ENCODE data around the gene LIM2. TPM values are rescaled to one million over a fixed set of nuclear protein-coding genes. Genes with fewer than 3 reads are reported as not detected.

The LIM2 gene
- total and polyA plus RNA-seq, 7 donors: not detected

DNA sequence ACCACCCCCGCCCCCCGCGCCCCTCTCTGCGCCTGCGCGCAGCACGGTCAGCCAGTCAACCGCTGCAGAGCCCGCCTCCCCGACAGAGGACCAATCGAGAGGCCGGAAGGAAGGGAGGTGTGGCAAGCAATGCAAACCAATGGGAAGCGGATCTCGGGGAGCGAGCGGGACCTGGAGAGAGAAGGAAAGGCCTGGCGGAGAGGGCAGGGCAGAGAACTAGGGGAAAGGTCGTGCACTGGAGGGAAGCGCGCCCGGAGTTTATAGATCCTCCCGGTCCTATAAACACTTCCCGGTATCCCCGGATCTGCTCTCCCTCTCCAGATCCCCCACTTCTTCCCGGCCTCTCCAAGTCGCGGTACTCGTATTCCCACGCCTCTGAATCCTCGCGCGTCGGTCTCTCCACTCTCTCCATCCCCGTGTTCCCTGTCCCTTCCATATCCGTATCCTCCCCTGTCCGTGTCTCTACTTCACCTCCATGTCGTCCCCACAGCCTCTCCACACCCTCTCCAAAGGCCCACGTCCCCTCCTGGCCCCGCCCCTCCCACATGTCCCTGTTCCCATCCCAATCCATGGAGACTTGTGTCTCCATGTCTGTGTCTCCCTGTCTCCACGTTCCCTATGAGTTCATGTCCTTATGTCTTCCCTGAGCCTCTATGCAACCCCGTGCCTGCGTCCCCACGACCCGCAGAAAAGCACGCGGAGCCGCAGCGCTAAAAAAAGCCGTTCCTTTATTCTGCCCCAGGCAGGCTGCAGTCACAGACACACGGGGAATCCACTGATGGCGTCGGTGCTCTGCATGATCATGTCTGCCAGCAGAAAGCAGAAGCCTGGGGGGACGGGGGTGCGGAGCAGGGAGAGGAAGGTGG is 21.2 kb downstream of the LIM2 start:
- ATAC-seq (peak; percentile 84 to 87 (median 86)), DNase-seq (peak; percentile 98 to 99)
- Histone ChIP-seq H3K4me1 (peaks cover 18% of the 10 kb centered on the region), H3K9me3 (no peaks in the 10 kb centered on the region), H3K27ac (peak overlapping the region; percentile 89), H3K27me3 (ENCODE audit: insufficient read depth in 3 of 3, low read length in 2 of 3) (no peaks in the 10 kb centered on the region), H3K4me3 (peak overlapping the region; percentile 78), H3K36me3 (ENCODE audit: insufficient read depth in 1 of 2, low read depth in 1 of 2) (no peaks in the 10 kb centered on the region)
- TF ChIP-seq, protein P1, sequence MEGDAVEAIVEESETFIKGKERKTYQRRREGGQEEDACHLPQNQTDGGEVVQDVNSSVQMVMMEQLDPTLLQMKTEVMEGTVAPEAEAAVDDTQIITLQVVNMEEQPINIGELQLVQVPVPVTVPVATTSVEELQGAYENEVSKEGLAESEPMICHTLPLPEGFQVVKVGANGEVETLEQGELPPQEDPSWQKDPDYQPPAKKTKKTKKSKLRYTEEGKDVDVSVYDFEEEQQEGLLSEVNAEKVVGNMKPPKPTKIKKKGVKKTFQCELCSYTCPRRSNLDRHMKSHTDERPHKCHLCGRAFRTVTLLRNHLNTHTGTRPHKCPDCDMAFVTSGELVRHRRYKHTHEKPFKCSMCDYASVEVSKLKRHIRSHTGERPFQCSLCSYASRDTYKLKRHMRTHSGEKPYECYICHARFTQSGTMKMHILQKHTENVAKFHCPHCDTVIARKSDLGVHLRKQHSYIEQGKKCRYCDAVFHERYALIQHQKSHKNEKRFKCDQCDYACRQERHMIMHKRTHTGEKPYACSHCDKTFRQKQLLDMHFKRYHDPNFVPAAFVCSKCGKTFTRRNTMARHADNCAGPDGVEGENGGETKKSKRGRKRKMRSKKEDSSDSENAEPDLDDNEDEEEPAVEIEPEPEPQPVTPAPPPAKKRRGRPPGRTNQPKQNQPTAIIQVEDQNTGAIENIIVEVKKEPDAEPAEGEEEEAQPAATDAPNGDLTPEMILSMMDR (IDR thresholded peaks at IDR 0.05): no peak
- 0 to 1% (median 1%) methylated on average over 48 to 54 of the region's 54 CpGs for WGBS, 3 donors
- intact Hi-C loops (cut with DNase I): no loop called here

DNA sequence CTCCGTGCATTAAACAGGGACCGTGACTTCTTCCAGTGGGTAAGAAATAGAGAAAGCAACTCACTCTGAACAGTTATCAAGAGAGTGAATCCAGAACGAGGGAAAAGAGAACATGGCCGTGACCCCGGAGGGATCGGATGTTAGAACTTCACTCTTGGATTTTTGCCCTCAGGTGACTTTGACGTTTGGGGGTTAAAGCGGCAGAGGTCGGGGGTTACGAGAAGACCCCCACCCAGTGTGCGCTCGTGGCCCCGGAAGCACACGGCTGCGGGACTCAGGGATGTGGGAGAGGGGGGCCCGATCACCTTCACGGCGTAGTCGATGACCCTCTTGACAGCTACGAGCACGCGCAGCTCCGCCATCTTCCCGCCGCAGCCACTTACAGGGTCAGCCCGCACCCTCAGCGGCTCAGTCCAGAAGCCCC is 21.8 kb downstream of the LIM2 start, which contains the start of gene ETFB:
ETFB (minus strand) TSS at position 424 of the 424 bp plus-strand sequence; CDS start at position 362, 62 bp downstream.
- TF ChIP-seq, protein P1 (IDR thresholded peaks at IDR 0.05): no peak

DNA sequence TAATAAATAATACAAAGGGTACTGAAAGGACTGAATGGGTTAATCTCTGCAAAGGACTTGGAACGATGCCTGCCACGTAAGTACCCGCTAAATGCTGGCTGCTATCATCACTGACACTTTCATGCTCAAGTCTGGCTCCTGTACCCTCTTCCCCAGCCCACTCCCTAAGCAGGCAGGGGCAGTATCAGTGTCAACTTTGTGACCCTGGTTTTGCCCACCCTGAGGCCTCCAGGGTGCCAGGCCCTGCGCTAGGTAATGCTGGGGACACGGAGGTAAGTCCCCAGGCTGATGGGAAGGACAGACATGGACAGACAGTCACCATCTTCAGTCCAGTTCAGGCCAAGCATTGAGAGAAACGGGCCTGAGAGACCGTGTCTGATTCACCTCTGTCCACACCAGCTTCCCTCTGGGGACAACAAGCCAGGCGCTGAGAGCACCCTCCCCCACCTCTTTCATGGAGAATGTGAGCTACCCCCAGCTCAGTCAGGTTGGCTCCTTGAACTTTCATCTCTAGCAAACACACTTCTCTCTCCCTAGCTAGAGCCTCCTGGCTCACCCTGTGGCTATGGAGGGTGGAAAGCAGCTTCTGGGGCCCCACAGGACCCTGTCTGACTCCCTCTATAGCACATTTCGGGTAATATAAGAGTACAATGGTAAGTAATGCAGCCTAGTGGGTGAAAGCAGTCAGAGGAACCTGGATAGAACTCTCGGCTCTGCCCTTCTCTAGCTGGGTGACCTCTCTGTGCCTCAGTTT is 22.4 kb downstream of the LIM2 start:
- Histone ChIP-seq H3K4me1 (peaks cover 18% of the 10 kb centered on the region), H3K27ac (peak overlapping the region; percentile 89), H3K27me3 (ENCODE audit: insufficient read depth in 3 of 3, low read length in 2 of 3) (no peaks in the 10 kb centered on the region), H3K4me3 (peak overlapping the region; percentile 78), H3K9me3 (no peaks in the 10 kb centered on the region), H3K36me3 (ENCODE audit: insufficient read depth in 1 of 2, low read depth in 1 of 2) (no peaks in the 10 kb centered on the region)
- intact Hi-C loops (cut with DNase I): no loop called here
- ATAC-seq: peak in 3 of 4 donors; percentile 26 to 49 (median 26)
- 10 to 13% (median 10%) methylated on average over 10 of the region's 10 CpGs for WGBS, 3 donors
- peak; percentile 39 to 57 for DNase-seq
- TF ChIP-seq, protein P1 (IDR thresholded peaks at IDR 0.05): no peak

More for the DNA sequence above, 21.8 kb downstream of the LIM2 start, which contains the start of gene ETFB:
- Histone ChIP-seq H3K27ac (peak within 1 kb of the TSS; percentile 89), H3K27me3 (ENCODE audit: insufficient read depth in 3 of 3, low read length in 2 of 3) (no peaks in the 10 kb centered on the region), H3K4me1 (peaks cover 18% of the 10 kb centered on the region), H3K4me3 (peak within 1 kb of the TSS; percentile 78), H3K36me3 (ENCODE audit: insufficient read depth in 1 of 2, low read depth in 1 of 2) (no peaks in the 10 kb centered on the region), H3K9me3 (no peaks in the 10 kb centered on the region)
- ATAC-seq (no peak), DNase-seq (no peak)
- 0% methylated on average over 24 to 27 of the region's 27 CpGs for WGBS, 3 donors
- intact Hi-C loops (cut with DNase I): no loop called here

DNA sequence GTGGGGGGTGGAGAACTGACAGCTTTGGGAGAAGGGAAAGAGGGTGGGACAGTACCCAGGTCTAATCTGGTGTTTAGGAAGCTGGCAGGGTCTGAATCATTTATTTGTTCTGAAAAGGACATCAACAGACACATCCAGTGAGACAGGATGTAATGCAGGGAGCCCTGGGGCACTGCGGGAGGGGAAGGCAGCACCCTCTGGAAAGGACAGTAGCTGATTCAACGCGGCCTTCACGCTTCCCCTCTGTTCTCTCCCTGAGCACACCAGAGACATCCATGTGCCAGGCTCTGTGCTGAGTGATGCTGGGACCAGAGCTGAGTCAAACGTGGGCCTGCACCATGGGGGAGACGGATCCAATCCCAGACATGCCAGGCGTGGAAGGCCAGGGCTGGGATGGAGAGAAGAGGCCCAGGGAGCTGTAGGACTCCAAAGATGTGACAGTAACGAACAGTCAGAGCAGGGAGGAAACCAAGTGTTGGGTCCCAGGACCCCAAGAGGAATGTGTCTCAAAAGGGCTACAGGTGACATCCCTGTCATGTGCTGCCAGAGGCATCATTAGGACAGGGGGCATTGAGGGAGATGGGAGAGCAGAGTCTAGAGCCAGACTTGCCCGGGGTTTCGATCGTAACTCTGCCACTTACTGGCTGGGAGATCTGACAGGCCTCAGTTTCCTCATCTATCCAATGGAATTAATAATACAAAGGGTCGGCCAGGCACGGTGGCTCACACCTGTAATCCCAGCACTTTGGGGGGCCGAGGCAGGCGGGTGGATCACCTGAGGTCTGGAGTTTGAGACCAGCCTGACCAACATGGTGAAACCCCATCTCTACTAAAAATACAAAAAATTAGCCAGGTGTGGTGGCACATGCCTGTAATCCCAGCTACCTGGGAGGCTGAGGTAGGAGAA is 23.3 kb downstream of the LIM2 start:
- Histone ChIP-seq H3K4me3 (peak overlapping the region; percentile 78), H3K4me1 (peaks cover 18% of the 10 kb centered on the region), H3K9me3 (no peaks in the 10 kb centered on the region), H3K27ac (peak overlapping the region; percentile 89), H3K27me3 (ENCODE audit: insufficient read depth in 3 of 3, low read length in 2 of 3) (no peaks in the 10 kb centered on the region), H3K36me3 (ENCODE audit: insufficient read depth in 1 of 2, low read depth in 1 of 2) (no peaks in the 10 kb centered on the region)
- intact Hi-C loops (cut with DNase I): no loop called here
- TF ChIP-seq, protein P1 (IDR thresholded peaks at IDR 0.05): no peak
- 74 to 82% (median 78%) methylated on average over 15 of the region's 15 CpGs for WGBS, 3 donors
- DNase-seq (peak in 1 of 2 donors; percentile 26), ATAC-seq (no peak)

All from psoas muscle (tissue), 8 donors.